Liver (tissue), 9 donors: ENCODE measurements around the gene COPS2. TPM values are rescaled to one million over a fixed set of nuclear protein-coding genes. Genes with fewer than 3 reads are reported as not detected.

Experiments
- DNase-seq: peaks from one replicate; pipeline ENCODE4 v3.0.0-alpha.2; 2017; ENCODE audit warnings: low spot score
- H3K27ac ChIP-seq, 2 donors: one replicate each; pipeline ENCODE4 v1.7.0; 2013; ENCODE audit warnings: inconsistent platforms in 2 of 2, low read length in 2 of 2, control low read depth in 1 of 2, low read depth in 1 of 2, mild to moderate bottlenecking in 1 of 2
- H3K27me3 ChIP-seq, 4 donors: one replicate each; pipeline versions ENCODE4 v1.6.1 to v1.7.0; 2013; ENCODE audit warnings: low read length in 3 of 4, inconsistent platforms in 1 of 4, mild to moderate bottlenecking in 1 of 4, moderate library complexity in 1 of 4; ENCODE audit not compliant: control insufficient read depth in 4 of 4, insufficient read depth in 4 of 4
- H3K36me3 ChIP-seq, 4 donors: one replicate each; pipeline versions ENCODE4 v1.6.1 to v1.7.0; 2013; ENCODE audit warnings: low read length in 3 of 4, mild to moderate bottlenecking in 3 of 4, low read depth in 1 of 4, moderate library complexity in 1 of 4; ENCODE audit not compliant: control insufficient read depth in 4 of 4, insufficient read depth in 3 of 4
- H3K4me1 ChIP-seq, 4 donors: one replicate each; pipeline versions ENCODE4 v1.6.1 to v1.7.0; 2013; ENCODE audit warnings: low read length in 3 of 4, mild to moderate bottlenecking in 3 of 4, moderate library complexity in 1 of 4; ENCODE audit not compliant: control insufficient read depth in 4 of 4, insufficient read depth in 4 of 4
- H3K4me3 ChIP-seq, 3 donors: one replicate each; pipeline versions ENCODE4 v1.6.1 to v1.7.0; 2013; ENCODE audit warnings: low read length in 3 of 3, control low read depth in 1 of 3, low read depth in 1 of 3, mild to moderate bottlenecking in 1 of 3
- H3K9ac ChIP-seq, 2 donors: one replicate each; pipeline ENCODE4 v1.7.0; 2013; ENCODE audit warnings: low read length in 2 of 2, mild to moderate bottlenecking in 2 of 2, moderate library complexity in 2 of 2, control low read depth in 1 of 2, low read depth in 1 of 2
- H3K9me3 ChIP-seq, 4 donors: one replicate each; pipeline versions ENCODE4 v1.6.1 to v1.7.0; 2013; ENCODE audit warnings: low read length in 3 of 4; ENCODE audit not compliant: control insufficient read depth in 4 of 4
- ATF3 ChIP-seq: IDR thresholded peaks from 2 replicates; pipeline ENCODE4 v1.6.1; 2016; ENCODE audit warnings: antibody characterized with exemption
- CTCF ChIP-seq: fragments of 150-350 bp; IDR thresholded peaks from 2 replicates; pipeline ENCODE4 v1.5.1; 2017; ENCODE audit warnings: improper control_type of control experiment, low read depth, low read length; ENCODE audit not compliant: missing input control
- EGR1 ChIP-seq, 2 donors: IDR thresholded peaks; 2 replicates each; pipeline ENCODE4 v1.6.1; 2016 to 2018; ENCODE audit warnings: antibody characterized with exemption in 2 of 2, low read depth in 2 of 2
- FOXA1 ChIP-seq: IDR thresholded peaks from 2 replicates; pipeline ENCODE4 v1.6.1; 2016; ENCODE audit warnings: antibody characterized with exemption
- FOXA2 ChIP-seq: IDR thresholded peaks from 2 replicates; pipeline ENCODE4 v1.6.1; 2016; ENCODE audit warnings: antibody characterized with exemption
- GABPA ChIP-seq, 2 donors: IDR thresholded peaks in 1 of 2; conservative IDR thresholded peaks in 1 of 2; 2 replicates each; pipeline ENCODE4 v1.6.1; 2016; ENCODE audit warnings: antibody characterized with exemption in 2 of 2, mild to moderate bottlenecking in 1 of 2, moderate library complexity in 1 of 2
- HNF4A ChIP-seq, 2 donors: conservative IDR thresholded peaks; 2 replicates each; pipeline ENCODE4 v1.6.1; 2016; ENCODE audit warnings: antibody characterized with exemption in 2 of 2, mild to moderate bottlenecking in 2 of 2
- HNF4G ChIP-seq: IDR thresholded peaks from 2 replicates; pipeline ENCODE4 v1.6.1; 2016; ENCODE audit warnings: antibody characterized with exemption
- JUND ChIP-seq, 2 donors: IDR thresholded peaks; 2 replicates each; pipeline ENCODE4 v1.6.1; 2016; ENCODE audit warnings: antibody characterized with exemption in 2 of 2
- NR2F2 ChIP-seq: IDR thresholded peaks from 2 replicates; pipeline ENCODE4 v1.6.1; 2016; ENCODE audit warnings: antibody characterized with exemption
- RAD21 ChIP-seq, 2 donors: IDR thresholded peaks; 2 replicates each; pipeline ENCODE4 v1.6.1; 2016; ENCODE audit warnings: antibody characterized with exemption in 2 of 2, mild to moderate bottlenecking in 2 of 2
- REST ChIP-seq: IDR thresholded peaks from 2 replicates; pipeline ENCODE4 v1.6.1; 2016; ENCODE audit warnings: antibody characterized with exemption, mild to moderate bottlenecking
- RXRA ChIP-seq, 2 donors: IDR thresholded peaks; 2 replicates each; pipeline ENCODE4 v1.6.1; 2017 to 2018; ENCODE audit warnings: antibody characterized with exemption in 2 of 2, mild to moderate bottlenecking in 1 of 2
- SP1 ChIP-seq: IDR thresholded peaks from 2 replicates; pipeline ENCODE4 v1.6.1; 2018; ENCODE audit warnings: antibody characterized with exemption, mild to moderate bottlenecking
- TAF1 ChIP-seq: conservative IDR thresholded peaks from 2 replicates; pipeline ENCODE4 v1.6.1; 2016; ENCODE audit warnings: antibody characterized with exemption, mild to moderate bottlenecking
- YY1 ChIP-seq: IDR thresholded peaks from 2 replicates; pipeline ENCODE4 v1.6.1; 2016; ENCODE audit warnings: antibody characterized with exemption, mild to moderate bottlenecking
- ZBTB33 ChIP-seq: IDR thresholded peaks from 2 replicates; pipeline ENCODE4 v1.6.1; 2016; ENCODE audit warnings: antibody characterized with exemption
- WGBS: extraction: QIAGEN DNeasy Blood & Tissue Kit; methylation state at CpG from one replicate; pipeline ENCODE4 v1.1.7; 2013; 5-methylcytosine and 5-hydroxymethylcytosine counted together
- polyA plus RNA-seq, 2 donors: library from polyadenylated mRNA; stranded (reverse) in 1 of 2; unstranded in 1 of 2; fragments of 200-250 nt in 1 of 2; fragments of >200 nt in 1 of 2; fragmentation: Nextera tagmentation in 1 of 2; extraction: Ambion mirVana in 1 of 2; gene quantifications; one replicate each; pipeline versions ENCODE4 v1.2.1 to v1.2.3, GENCODE V29; 2013 to 2015
- total RNA-seq, 2 donors: library from RNA; depleted of rRNA; stranded (reverse); fragments of >200 nt; gene quantifications; one replicate each; pipeline ENCODE4 v1.2.3, GENCODE V29; 2014
- donor health status: healthy.
- donor health status: healthy.
- donor health status: healthy.
- donor health status: healthy.
- donor health status: healthy.

Gene COPS2
- total and polyA plus RNA-seq, 4 donors = 14.0 to 36.0 (median 25.5) TPM

- WGBS = 95% methylated on average over 5 of the region's 5 CpGs
- no peak for DNase-seq
- TF ChIP-seq HNF4A (conservative IDR thresholded peaks at IDR 0.05) (no peak), FOXA1 (no peak), CTCF (no peak), YY1 (no peak), ZBTB33 (no peak), JUND (IDR thresholded peaks at IDR 0.05) (no peak), EGR1 (IDR thresholded peaks at IDR 0.05; ENCODE audit: low read depth in 2 of 2) (no peak), FOXA2 (no peak), REST (no peak), ATF3 (no peak), SP1 (no peak), HNF4G (no peak), GABPA (IDR thresholded peaks at IDR 0.05 in 1 of 2, conservative IDR thresholded peaks at IDR 0.05 in 1 of 2) (no peak), NR2F2 (no peak)
- Histone ChIP-seq H3K27me3 (no peaks in the 10 kb centered on the region), H3K27ac (no peak overlapping the region), H3K4me3 (no peak overlapping the region), H3K9ac (no peak overlapping the region), H3K36me3 (no peaks in the 10 kb centered on the region), H3K9me3 (no peaks in the 10 kb centered on the region), H3K4me1 (peaks cover 0 to 7% (median 2%) of the 10 kb centered on the region in 4 donors)
These were observed 71.8 kb downstream of the COPS2 start for GRCh38 chr15:49083401-49084284.

GRCh38 chr15:49082960-49083359 is 72.4 kb downstream of the COPS2 start:
- TF ChIP-seq RXRA (IDR thresholded peaks at IDR 0.05) (no peak), ATF3 (no peak), YY1 (no peak), NR2F2 (no peak), RAD21 (IDR thresholded peaks at IDR 0.05) (no peak), CTCF (no peak), FOXA1 (no peak), GABPA (IDR thresholded peaks at IDR 0.05 in 1 of 2, conservative IDR thresholded peaks at IDR 0.05 in 1 of 2) (no peak), TAF1 (no peak), ZBTB33 (no peak), HNF4G (no peak)
- Histone ChIP-seq H3K27me3 (no peaks in the 10 kb centered on the region), H3K27ac (no peak overlapping the region), H3K9me3 (no peaks in the 10 kb centered on the region), H3K36me3 (no peaks in the 10 kb centered on the region), H3K4me3 (no peak overlapping the region), H3K9ac (no peak overlapping the region), H3K4me1 (peaks cover 0 to 7% (median 2%) of the 10 kb centered on the region in 4 donors)
- no peak for DNase-seq
- 94% methylated on average over 1 of the region's 1 CpG for WGBS
